Testis (tissue), 3 donors: ENCODE results near the gene HP1BP3. TPM values are rescaled to one million over a fixed set of nuclear protein-coding genes. Genes with fewer than 3 reads are reported as not detected.

Experiments
- DNase-seq: peaks from one replicate; pipeline ENCODE4 v3.0.0-alpha.2; 2019
- H3K27ac ChIP-seq, 2 donors: fragments of 200-600 bp; sonication (generic); one replicate each; pipeline ENCODE4 v1.5.1; 2019
- H3K27me3 ChIP-seq: fragments of 200-600 bp; sonication (generic); one replicate; pipeline ENCODE4 v1.5.1; 2019
- H3K36me3 ChIP-seq: fragments of 200-600 bp; sonication (generic); one replicate; pipeline ENCODE4 v1.5.1; 2017; ENCODE audit warnings: low read depth; ENCODE audit errors: missing control alignments
- H3K4me1 ChIP-seq: fragments of 200-600 bp; sonication (generic); one replicate; pipeline ENCODE4 v1.5.1; 2019
- H3K4me3 ChIP-seq, 2 donors: fragments of 200-600 bp; sonication (generic); one replicate each; pipeline ENCODE4 v1.5.1; 2017 to 2019
- H3K9me3 ChIP-seq: fragments of 200-600 bp; sonication (generic); one replicate; pipeline ENCODE4 v1.5.1; 2017
- CTCF ChIP-seq, 3 experiments: fragments of 450-650 bp in 2 of 3; fragments of 200-600 bp in 1 of 3; sonication (generic) in 1 of 3; IDR thresholded peaks; one replicate each; pipeline ENCODE4 v1.5.1; 2016 to 2019; ENCODE audit warnings: antibody characterized with exemption in 3 of 3, mild to moderate bottlenecking in 2 of 3, moderate library complexity in 1 of 3
- POLR2A ChIP-seq: fragments of 450-650 bp; IDR thresholded peaks from one replicate; pipeline ENCODE4 v1.6.1; 2017; ENCODE audit warnings: antibody characterized with exemption, mild to moderate bottlenecking, moderate library complexity
- WGBS, 2 donors: methylation state at CpG; one replicate each; pipeline ENCODE4 v1.1.5; 2018; 5-methylcytosine and 5-hydroxymethylcytosine counted together
- intact Hi-C: fragments of 100-400 bp; cut with DNase I; formaldehyde crosslinking; loops from one replicate; pipeline ENCODE4 v1.15.1; 2023; ENCODE audit warnings: low total_unique reads
- polyA plus RNA-seq: library from polyadenylated mRNA; stranded (reverse); fragments of 350-450 nt; fragmentation: Illumina TruSeq; extraction: RNeasy Lipid Tissue Mini Kit (QIAGEN cat#74804); gene quantifications from one replicate; pipeline ENCODE4 v1.2.3, GENCODE V29; 2014; ENCODE audit warnings: low read depth, low replicate concordance; ENCODE audit not compliant: insufficient read depth
- total RNA-seq, 2 donors: library from RNA; depleted of rRNA; stranded (reverse); fragments of >200 nt; gene quantifications; one replicate each; pipeline ENCODE4 v1.2.3, GENCODE V29; 2016

Gene HP1BP3
- total and polyA plus RNA-seq, 3 donors from 2014 or later = 165 to 401 (median 347) TPM

GRCh38 chr1:20705203-20705755 is 81.8 kb downstream of the HP1BP3 start:
- no peak for DNase-seq
- Histone ChIP-seq H3K27me3 (no peaks in the 10 kb centered on the region), H3K9me3 (no peaks in the 10 kb centered on the region), H3K36me3 (no peaks in the 10 kb centered on the region), H3K4me3 (no peak overlapping the region), H3K27ac (no peak overlapping the region), H3K4me1 (no peaks in the 10 kb centered on the region)
- intact Hi-C loops = no loop called here
- WGBS, 2 donors = 87 to 88% methylated on average over 15 of the region's 15 CpGs
- no peak for TF ChIP-seq CTCF (IDR thresholded peaks at IDR 0.05)
- TF ChIP-seq POLR2A = no peak

GRCh38 chr1:20704390-20705202 is 82.5 kb downstream of the HP1BP3 start:
- no peak for TF ChIP-seq CTCF (IDR thresholded peaks at IDR 0.05)
- no peak for TF ChIP-seq POLR2A
- no peak for DNase-seq
- H3K9me3 ChIP-seq = no peaks in the 10 kb centered on the region
- 95 to 96% methylated on average over 15 to 40 of the region's 41 CpGs for WGBS, 2 donors
- H3K4me3 ChIP-seq = no peak overlapping the region
- no peak overlapping the region for H3K27ac ChIP-seq
- intact Hi-C loops = no loop called here
- H3K4me1 ChIP-seq = no peaks in the 10 kb centered on the region
- H3K27me3 ChIP-seq = no peaks in the 10 kb centered on the region
- no peaks in the 10 kb centered on the region for H3K36me3 ChIP-seq

- intact Hi-C loops = no loop called here
- Histone ChIP-seq H3K9me3 (no peaks in the 10 kb centered on the region), H3K27ac (no peak overlapping the region), H3K4me1 (no peaks in the 10 kb centered on the region), H3K27me3 (no peaks in the 10 kb centered on the region), H3K36me3 (no peaks in the 10 kb centered on the region), H3K4me3 (no peak overlapping the region)
- 87 to 90% methylated on average over 4 of the region's 4 CpGs for WGBS, 2 donors
- no peak for DNase-seq
- TF ChIP-seq POLR2A = no peak
- no peak for TF ChIP-seq CTCF (IDR thresholded peaks at IDR 0.05)
These were observed 83.9 kb downstream of the HP1BP3 start for GRCh38 chr1:20703124-20703756.

GRCh38 chr1:20702416-20702815 is 84.7 kb downstream of the HP1BP3 start:
- intact Hi-C loops = no loop called here
- H3K4me1 ChIP-seq = no peaks in the 10 kb centered on the region
- WGBS, 2 donors = 82 to 95% methylated on average over 1 of the region's 1 CpG
- H3K9me3 ChIP-seq = no peaks in the 10 kb centered on the region
- H3K27me3 ChIP-seq = no peaks in the 10 kb centered on the region
- TF ChIP-seq CTCF (IDR thresholded peaks at IDR 0.05) = no peak
- TF ChIP-seq POLR2A = no peak
- H3K27ac ChIP-seq = no peak overlapping the region
- DNase-seq = no peak
- no peak overlapping the region for H3K4me3 ChIP-seq
- H3K36me3 ChIP-seq = no peaks in the 10 kb centered on the region
